Stimulated activated naive CD8-positive, alpha-beta T cell treated with anti-CD3 and anti-CD28 coated beads, Interleukin-15, Interleukin-2, amounts not matched to agents 100 U/mL and 50 U/mL, for 24 hours (primary cell): ENCODE results near the gene CNOT9.

ENCODE experiments used
- ATAC-seq: fragments of 150-1000 bp; cut with Tn5 transposase; one replicate; pipeline ENCODE4 v1.10.0; 2021
- DNase-seq: peaks from one replicate; pipeline ENCODE4 v3.0.0; 2021

CNOT9 gene

GRCh38 chr2:218644721-218645120, 76.1 kb downstream of the CNOT9 start:
- no peak for DNase-seq
- no peak for ATAC-seq

GRCh38 chr2:218645126-218645525, 76.5 kb downstream of the CNOT9 start:
- ATAC-seq (no peak), DNase-seq (no peak)
